Measurements from ENCODE around the gene RAC3. TPM values are rescaled to one million over a fixed set of nuclear protein-coding genes. Genes with fewer than 3 reads are reported as not detected.

The RAC3 gene
- total RNA-seq, 1 donor from 2014 or later: 75.0 TPM

DNA sequence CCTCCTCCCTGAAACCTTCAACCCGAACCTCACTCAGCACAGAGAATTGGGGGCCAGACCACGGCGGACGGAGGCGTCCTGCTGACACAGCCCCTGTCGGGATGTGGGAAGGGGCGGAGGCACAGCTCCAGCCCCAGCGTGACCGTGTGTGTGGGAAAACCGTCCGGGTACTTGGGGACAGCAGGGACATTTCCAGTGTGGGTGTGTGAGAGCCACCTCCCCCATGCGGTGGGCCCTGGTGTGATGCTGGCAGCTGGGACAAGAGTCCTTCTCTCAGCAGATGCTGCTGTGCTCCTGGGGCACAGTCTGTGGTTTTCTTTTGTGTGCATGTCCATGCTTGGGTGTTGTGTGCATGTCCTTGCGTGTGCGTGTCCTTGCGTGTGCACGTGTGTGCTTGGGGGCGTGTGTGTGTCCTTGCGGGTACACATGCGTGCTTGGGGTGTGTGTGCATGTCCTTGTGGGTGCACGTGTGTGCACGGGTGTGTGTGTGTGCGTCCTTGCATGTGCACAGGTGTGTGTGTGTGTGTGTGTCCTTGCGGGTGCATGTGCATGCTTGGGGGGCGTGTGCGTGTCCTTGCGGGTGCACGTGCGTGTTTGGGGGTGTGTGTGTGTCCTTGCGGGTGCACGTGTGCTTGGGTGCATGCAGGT, 25.7 kb upstream of the RAC3 start:
- Mint-ChIP-seq H3K27ac (ENCODE audit: unreplicated experiment) (no peak overlapping the region), H3K4me1 (peaks cover 17% of the 10 kb centered on the region), H3K36me3 (ENCODE audit: low read depth) (no peaks in the 10 kb centered on the region), H3K9me3 (no peaks in the 10 kb centered on the region), H3K4me3 (peak overlapping the region; percentile 27), H3K27me3 (ENCODE audit: low read depth) (no peaks in the 10 kb centered on the region)
- TF ChIP-seq, protein P1, sequence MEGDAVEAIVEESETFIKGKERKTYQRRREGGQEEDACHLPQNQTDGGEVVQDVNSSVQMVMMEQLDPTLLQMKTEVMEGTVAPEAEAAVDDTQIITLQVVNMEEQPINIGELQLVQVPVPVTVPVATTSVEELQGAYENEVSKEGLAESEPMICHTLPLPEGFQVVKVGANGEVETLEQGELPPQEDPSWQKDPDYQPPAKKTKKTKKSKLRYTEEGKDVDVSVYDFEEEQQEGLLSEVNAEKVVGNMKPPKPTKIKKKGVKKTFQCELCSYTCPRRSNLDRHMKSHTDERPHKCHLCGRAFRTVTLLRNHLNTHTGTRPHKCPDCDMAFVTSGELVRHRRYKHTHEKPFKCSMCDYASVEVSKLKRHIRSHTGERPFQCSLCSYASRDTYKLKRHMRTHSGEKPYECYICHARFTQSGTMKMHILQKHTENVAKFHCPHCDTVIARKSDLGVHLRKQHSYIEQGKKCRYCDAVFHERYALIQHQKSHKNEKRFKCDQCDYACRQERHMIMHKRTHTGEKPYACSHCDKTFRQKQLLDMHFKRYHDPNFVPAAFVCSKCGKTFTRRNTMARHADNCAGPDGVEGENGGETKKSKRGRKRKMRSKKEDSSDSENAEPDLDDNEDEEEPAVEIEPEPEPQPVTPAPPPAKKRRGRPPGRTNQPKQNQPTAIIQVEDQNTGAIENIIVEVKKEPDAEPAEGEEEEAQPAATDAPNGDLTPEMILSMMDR (conservative IDR thresholded peaks at IDR 0.05): no peak
- DNase-seq (ENCODE audit: low read depth, low spot score): no peak

GRCh38 chr17:82006468-82007227, 24.8 kb upstream of the RAC3 start:
- Mint-ChIP-seq H3K9me3 (no peaks in the 10 kb centered on the region), H3K36me3 (ENCODE audit: low read depth) (no peaks in the 10 kb centered on the region), H3K4me3 (peak overlapping the region; percentile 27)

DNA sequence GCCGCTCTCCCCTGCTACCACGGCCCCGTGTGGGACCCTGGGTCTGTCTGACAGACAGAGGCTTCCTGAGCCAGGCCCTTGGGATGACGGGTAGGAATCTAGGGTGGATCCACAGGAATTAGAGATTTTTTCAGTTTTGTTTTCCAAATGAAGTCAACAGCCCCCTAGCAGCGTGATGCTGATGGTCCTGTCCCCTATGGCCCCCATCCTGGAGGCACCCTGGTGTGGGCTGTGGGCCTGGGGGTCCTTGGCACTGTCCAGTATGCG, 24.3 kb upstream of the RAC3 start:
- peaks cover 20% of the 10 kb centered on the region for H3K4me1 Mint-ChIP-seq
- DNase-seq (ENCODE audit: low read depth, low spot score): no peak
- TF ChIP-seq, protein P1 (conservative IDR thresholded peaks at IDR 0.05): no peak
- no peaks in the 10 kb centered on the region for H3K9me3 Mint-ChIP-seq
- no peaks in the 10 kb centered on the region for H3K27me3 Mint-ChIP-seq (ENCODE audit: low read depth)
- no peak overlapping the region for H3K4me3 Mint-ChIP-seq
- H3K27ac Mint-ChIP-seq (ENCODE audit: unreplicated experiment): no peak overlapping the region
- no peaks in the 10 kb centered on the region for H3K36me3 Mint-ChIP-seq (ENCODE audit: low read depth)

More at GRCh38 chr17:82006468-82007227, 24.8 kb upstream of the RAC3 start:
- Mint-ChIP-seq H3K4me1 (peaks cover 17% of the 10 kb centered on the region), H3K27ac (ENCODE audit: unreplicated experiment) (no peak overlapping the region), H3K27me3 (ENCODE audit: low read depth) (no peaks in the 10 kb centered on the region)
- TF ChIP-seq, protein P1 (conservative IDR thresholded peaks at IDR 0.05): no peak
- DNase-seq (ENCODE audit: low read depth, low spot score): no peak

DNA sequence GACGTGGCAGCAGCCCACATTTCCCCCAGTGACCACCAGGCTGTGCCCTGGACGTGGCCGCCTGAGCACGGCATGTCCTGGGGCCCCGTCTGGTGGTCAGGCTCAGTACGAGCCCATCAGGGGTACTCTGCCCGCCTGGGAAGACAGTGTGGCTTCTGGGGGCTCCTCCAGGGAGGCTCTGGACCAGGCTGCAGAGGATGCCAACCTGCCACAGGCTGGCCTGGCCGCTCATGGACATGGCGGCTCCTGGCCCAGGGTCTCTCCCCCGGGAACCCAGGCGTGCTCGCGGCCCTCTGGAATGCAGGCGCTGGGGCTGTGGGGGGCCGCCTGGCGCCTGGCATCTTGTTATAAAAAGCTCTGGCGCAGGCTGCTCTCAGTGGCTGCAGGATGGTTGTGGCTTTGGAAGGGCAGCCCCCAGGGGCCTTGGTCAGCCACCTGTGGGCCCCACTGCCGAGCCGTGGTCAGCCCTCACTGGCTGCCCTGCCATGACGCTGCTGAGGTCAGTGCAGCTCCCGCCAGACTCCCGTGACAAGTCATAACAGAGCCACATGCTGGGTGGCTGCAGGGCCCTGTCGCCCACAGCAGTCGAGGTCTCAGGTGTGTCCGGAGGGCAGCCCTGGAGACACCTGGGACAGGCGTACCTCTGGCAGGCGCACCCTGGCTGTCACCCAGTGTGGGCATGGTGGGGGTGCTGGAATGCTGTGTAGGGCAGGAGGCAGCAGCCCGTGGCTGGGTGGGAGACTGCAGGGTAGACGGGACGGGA, 23.8 kb upstream of the RAC3 start:
- DNase-seq (ENCODE audit: low read depth, low spot score): no peak
- no peak overlapping the region for H3K27ac Mint-ChIP-seq (ENCODE audit: unreplicated experiment)
- peaks cover 21% of the 10 kb centered on the region for H3K4me1 Mint-ChIP-seq
- no peaks in the 10 kb centered on the region for H3K9me3 Mint-ChIP-seq
- TF ChIP-seq, protein P1 (conservative IDR thresholded peaks at IDR 0.05): no peak
- H3K4me3 Mint-ChIP-seq: no peak overlapping the region
- H3K27me3 Mint-ChIP-seq (ENCODE audit: low read depth): no peaks in the 10 kb centered on the region
- H3K36me3 Mint-ChIP-seq (ENCODE audit: low read depth): no peaks in the 10 kb centered on the region

DNA sequence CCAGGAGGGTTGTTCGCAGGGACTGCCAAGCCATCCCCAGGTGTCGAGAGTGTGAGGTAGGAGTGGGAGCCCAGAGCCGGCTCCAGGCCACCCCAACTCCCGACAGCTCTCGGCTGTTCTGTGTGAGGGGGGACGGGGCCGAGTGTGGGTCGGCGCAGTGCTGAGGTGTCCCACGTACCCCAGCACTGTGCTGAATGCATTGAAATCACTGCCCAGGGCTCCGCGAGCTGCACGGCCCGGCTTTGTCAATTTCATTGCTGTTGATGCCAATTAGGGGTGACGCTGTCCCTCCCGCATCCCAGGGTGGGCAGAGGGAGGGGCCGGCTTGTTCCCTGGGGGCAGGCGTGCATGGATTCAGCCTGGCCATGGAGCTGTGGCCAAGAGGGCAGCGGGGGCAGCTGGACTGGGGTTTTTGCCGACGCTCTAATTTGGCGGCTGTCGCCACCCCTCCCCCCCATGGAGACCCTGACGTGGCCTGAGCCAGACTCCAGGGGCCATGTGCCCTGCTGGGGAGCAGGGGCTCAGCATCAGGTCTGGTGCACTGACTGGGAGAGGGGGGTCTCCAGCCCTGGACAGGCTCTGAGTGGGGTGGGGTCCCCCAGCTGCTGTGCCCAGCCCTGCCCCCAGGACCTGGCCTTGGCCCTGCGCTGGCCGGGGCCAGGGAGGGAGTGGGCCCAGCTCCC, 23.1 kb upstream of the RAC3 start:
- H3K36me3 Mint-ChIP-seq (ENCODE audit: low read depth): no peaks in the 10 kb centered on the region
- peaks cover 19% of the 10 kb centered on the region for H3K4me1 Mint-ChIP-seq
- TF ChIP-seq, protein P1 (conservative IDR thresholded peaks at IDR 0.05): no peak
- no peak for DNase-seq (ENCODE audit: low read depth, low spot score)
- H3K27ac Mint-ChIP-seq (ENCODE audit: unreplicated experiment): no peak overlapping the region
- no peaks in the 10 kb centered on the region for H3K27me3 Mint-ChIP-seq (ENCODE audit: low read depth)
- H3K9me3 Mint-ChIP-seq: no peaks in the 10 kb centered on the region
- H3K4me3 Mint-ChIP-seq: no peak overlapping the region
